Transverse colon (tissue), 4 donors: ENCODE data around the gene SLC25A17.

Experiments used
- CTCF ChIP-seq, 5 experiments: fragments of 200-600 bp in 3 of 5; fragments of 450-650 bp in 2 of 5; sonication (generic) in 3 of 5; IDR thresholded peaks; 1 replicate in 2 of 5; 2 replicates in 3 of 5; pipeline ENCODE4 v1.5.1; 2016 to 2017; ENCODE audit warnings: antibody characterized with exemption in 5 of 5, inconsistent platforms in 3 of 5, mild to moderate bottlenecking in 2 of 5, moderate library complexity in 1 of 5
- EP300 ChIP-seq: sonication (generic); formaldehyde crosslinking; IDR thresholded peaks from one replicate; pipeline ENCODE4 v1.6.1; 2017; ENCODE audit warnings: antibody characterized with exemption, low read depth
- POLR2A ChIP-seq: fragments of 450-650 bp; IDR thresholded peaks from one replicate; pipeline ENCODE4 v1.6.1; 2016; ENCODE audit warnings: antibody characterized with exemption, mild to moderate bottlenecking, moderate library complexity
- POLR2AphosphoS5 ChIP-seq, 3 donors: sonication (generic); formaldehyde crosslinking; IDR thresholded peaks; one replicate each; pipeline ENCODE4 v1.6.1; 2016; ENCODE audit warnings: antibody characterized with exemption in 3 of 3

GRCh38 chr22:40829131-40829530 is 10.0 kb upstream of the SLC25A17 start:
- no peak for TF ChIP-seq CTCF (IDR thresholded peaks at IDR 0.05)
- TF ChIP-seq POLR2A, result no peak
- no peak for TF ChIP-seq EP300
- TF ChIP-seq POLR2AphosphoS5 (IDR thresholded peaks at IDR 0.05), result no peak
